Right lobe of liver (tissue), 4 donors: ENCODE measurements around the gene SNX11.

ENCODE experiments used
- CTCF ChIP-seq, 4 donors: fragments of 200-600 bp in 3 of 4; fragments of 450-650 bp in 1 of 4; IDR thresholded peaks; one replicate each; pipeline versions ENCODE4 v1.5.1 to v1.8.0; 2016 to 2022; ENCODE audit warnings: antibody characterized with exemption in 4 of 4, mild to moderate bottlenecking in 2 of 4
- POLR2A ChIP-seq: fragments of 450-650 bp; IDR thresholded peaks from one replicate; pipeline ENCODE4 v1.6.1; 2017; ENCODE audit warnings: antibody characterized with exemption, mild to moderate bottlenecking
- donor health status: DM: no; HTN: no; CAD: no.
- donor health status: DM: no; HTN: no; CAD: no.
- donor health status: DM: no; HTN: yes; CAD: no.

- TF ChIP-seq POLR2A (no peak), CTCF (IDR thresholded peaks at IDR 0.05) (no peak)
Observed at GRCh38 chr17:48111937-48112241, 4.3 kb downstream of the SNX11 start.
